HepG2 (cell line): ENCODE data around the gene TMEM218. TPM values are rescaled to one million over a fixed set of nuclear protein-coding genes. Genes with fewer than 3 reads are reported as not detected.

Source experiments
- ATAC-seq: fragments of 200-7000 bp; cut with Tn5 transposase; 3 replicates; pipeline ENCODE4 v1.9.1; 2020; ENCODE audit warnings: mild to moderate bottlenecking, moderate library complexity
- BruUV-seq: library from RNA; stranded (reverse); fragments of 400-500 nt; replicated peaks from 2 replicates; lab custom pipeline; 2021; lab: Mats Ljungman, UMichigan
- CTCF ChIA-PET: fragments of 300-600 bp; formaldehyde crosslinking; extraction: SDS; loops from one replicate; lab custom pipeline; 2021; ENCODE audit warnings: low total read pairs, inconsistent platforms, low intra/inter-chr PET ratio; lab: Yijun Ruan, JAX
- POLR2A ChIA-PET: fragments of 350-600 bp; sonication (Branson Sonifier 250); formaldehyde crosslinking; loops from one replicate; lab custom pipeline; 2020; ENCODE audit warnings: antibody characterized with exemption, inconsistent platforms; lab: Yijun Ruan, JAX
- DNase-seq: peaks from one replicate; pipeline ENCODE4 v3.0.0-alpha.2; 2015; ENCODE audit warnings: low spot score
- FAIRE-seq: peaks from 3 replicates; lab custom pipeline; 2011; peaks lifted over from hg19 to GRCh38; lab: Jason Lieb, UNC
- H2AFZ ChIP-seq: one replicate; pipeline ENCODE4 v1.6.1; 2011; ENCODE audit warnings: low read length, inconsistent platforms
- H3K27ac ChIP-seq: fragments of 300-600 bp; 3 replicates; pipeline ENCODE4 v1.8.0; 2011; ENCODE audit warnings: mixed run types, mild to moderate bottlenecking, mixed read lengths, low read length, inconsistent platforms; ENCODE audit not compliant: insufficient read depth; ENCODE audit errors: extremely low read length
- H3K27me3 ChIP-seq, 2 experiments: fragments of 200-600 bp in 1 of 2; 2 replicates in 1 of 2; 3 replicates in 1 of 2; pipeline versions ENCODE4 v1.6.0 to v1.8.0; 2011; ENCODE audit warnings: low read length in 2 of 2, mild to moderate bottlenecking in 2 of 2, moderate library complexity in 2 of 2, inconsistent platforms in 1 of 2; ENCODE audit not compliant: insufficient read depth in 2 of 2, control insufficient read depth in 1 of 2
- H3K36me3 ChIP-seq, 2 experiments: fragments of 200-600 bp in 1 of 2; replicated peaks in 1 of 2; 2 replicates in 1 of 2; 3 replicates in 1 of 2; pipeline versions ENCODE4 v1.5.1 to v1.8.0; 2011; ENCODE audit warnings: low read length in 2 of 2, inconsistent platforms in 1 of 2; ENCODE audit not compliant: insufficient read depth in 2 of 2, control insufficient read depth in 1 of 2
- H3K4me1 ChIP-seq: 2 replicates; pipeline ENCODE4 v1.5.1; 2012; ENCODE audit warnings: low read length, inconsistent platforms; ENCODE audit not compliant: insufficient read depth
- H3K4me2 ChIP-seq: 2 replicates; pipeline ENCODE4 v1.6.0; 2011; ENCODE audit warnings: low read depth, low read length, inconsistent platforms
- H3K4me3 ChIP-seq, 3 experiments: fragments of 200-600 bp in 1 of 3; sonication (generic), shearing (Covaris generic) in 1 of 3; replicated peaks in 1 of 3; 2 replicates each; pipeline ENCODE4 v1.5.1; 2011 to 2016; ENCODE audit warnings: low read length in 3 of 3, inconsistent platforms in 2 of 3, low read depth in 2 of 3, mild to moderate bottlenecking in 2 of 3, control low read depth in 1 of 3, mixed read lengths in 1 of 3; ENCODE audit not compliant: insufficient read depth in 1 of 3
- H3K79me2 ChIP-seq: one replicate; pipeline ENCODE4 v1.6.1; 2011; ENCODE audit warnings: low read length, inconsistent platforms; ENCODE audit not compliant: insufficient read depth
- H3K9ac ChIP-seq: 2 replicates; pipeline ENCODE4 v1.6.0; 2011; ENCODE audit warnings: mild to moderate bottlenecking, low read depth, low read length, inconsistent platforms; ENCODE audit not compliant: insufficient read depth
- H3K9me3 ChIP-seq: 2 replicates; pipeline ENCODE4 v1.5.1; 2012; ENCODE audit warnings: mild to moderate bottlenecking, low read length
- H4K20me1 ChIP-seq: 2 replicates; pipeline ENCODE4 v1.6.0; 2011; ENCODE audit warnings: inconsistent platforms, mild to moderate bottlenecking, low read length, moderate library complexity; ENCODE audit not compliant: insufficient read depth
- CBX1 ChIP-seq: IDR thresholded peaks from one replicate; pipeline ENCODE4 v1.6.1; 2016; ENCODE audit warnings: antibody characterized with exemption, low read depth
- CCAR2 ChIP-seq: fragments of 200-400 bp; formaldehyde crosslinking; optimal IDR thresholded peaks from 2 replicates; pipeline ENCODE3; 2018; ENCODE audit warnings: low read depth, mild to moderate bottlenecking, low read length, moderate library complexity
- CHCHD3 ChIP-seq: sonication (generic); formaldehyde crosslinking; IDR thresholded peaks from 2 replicates; pipeline ENCODE4 v1.8.0; 2022; ENCODE audit warnings: mild to moderate bottlenecking, missing genetic modification reagents, moderate library complexity
- ELF3 ChIP-seq: IDR thresholded peaks from 2 replicates; pipeline ENCODE4 v1.6.1; 2016; ENCODE audit warnings: missing genetic modification reagents, missing compliant biosample characterization
- NFE2L1 ChIP-seq: sonication (generic); formaldehyde crosslinking; IDR thresholded peaks from 2 replicates; pipeline ENCODE4 v1.4.0; 2020; ENCODE audit warnings: missing genetic modification reagents, mild to moderate bottlenecking, borderline replicate concordance
- PCBP2 ChIP-seq: fragments of 200-400 bp; formaldehyde crosslinking; optimal IDR thresholded peaks from 2 replicates; pipeline ENCODE3; 2018; ENCODE audit warnings: low read length, low read depth; ENCODE audit not compliant: poor library complexity, severe bottlenecking
- RARG ChIP-seq: sonication (generic); formaldehyde crosslinking; IDR thresholded peaks from 2 replicates; pipeline ENCODE4 v1.4.0; 2020; ENCODE audit warnings: low read depth, mild to moderate bottlenecking, missing genetic modification reagents
- TAF15 ChIP-seq: fragments of 200-400 bp; formaldehyde crosslinking; IDR thresholded peaks from one replicate; pipeline ENCODE4 v1.6.1; 2018; ENCODE audit warnings: mild to moderate bottlenecking, low read depth, low read length; ENCODE audit not compliant: poor library complexity, severe bottlenecking
- THYN1 ChIP-seq: sonication (generic); formaldehyde crosslinking; IDR thresholded peaks from 2 replicates; pipeline ENCODE4 v1.8.1; 2023; ENCODE audit warnings: low read depth, mild to moderate bottlenecking, moderate library complexity, missing genetic modification reagents, borderline replicate concordance
- ZBTB7A ChIP-seq: sonication (generic); formaldehyde crosslinking; IDR thresholded peaks from 2 replicates; pipeline ENCODE4 v1.8.0; 2022; ENCODE audit warnings: mild to moderate bottlenecking, missing genetic modification reagents
- ZNF143 ChIP-seq: sonication (generic); formaldehyde crosslinking; IDR thresholded peaks from 2 replicates; pipeline ENCODE4 v1.4.0; 2020; ENCODE audit warnings: missing genetic modification reagents
- ZNF343 ChIP-seq: sonication (generic); formaldehyde crosslinking; IDR thresholded peaks from 2 replicates; pipeline ENCODE4 v1.4.0; 2020; ENCODE audit warnings: mild to moderate bottlenecking, missing genetic modification reagents
- ZNF570 ChIP-seq: sonication (generic); formaldehyde crosslinking; IDR thresholded peaks from 2 replicates; pipeline ENCODE4 v1.4.0; 2020; ENCODE audit warnings: mild to moderate bottlenecking, missing genetic modification reagents, borderline replicate concordance
- ZNF773 ChIP-seq: sonication (generic); formaldehyde crosslinking; IDR thresholded peaks from 2 replicates; pipeline ENCODE4 v1.4.0; 2020; ENCODE audit warnings: missing genetic modification reagents, borderline replicate concordance
- ZNF788 ChIP-seq: sonication (generic); formaldehyde crosslinking; IDR thresholded peaks from 2 replicates; pipeline ENCODE4 v1.5.0; 2020; ENCODE audit warnings: mild to moderate bottlenecking, missing genetic modification reagents, borderline replicate concordance
- WGBS: methylation state at CpG from one replicate; pipeline ENCODE4 v1.1.6; 2017; ENCODE audit warnings: low lambda C conversion rate; 5-methylcytosine and 5-hydroxymethylcytosine counted together
- in situ Hi-C: cut with HindIII; loops from 2 replicates; pipeline ENCODE4 v1.10.0; 2017; ENCODE audit warnings: low pct_unique_long_range_greater_than_20kb; ENCODE audit not compliant: extremely low pct_ligation_motif_present
- intact Hi-C: fragments of 100-400 bp; cut with micrococcal nuclease; formaldehyde crosslinking; loops from one replicate; pipeline ENCODE4 v1.10.0; 2022; ENCODE audit not compliant: unreplicated experiment
- polyA plus RNA-seq, 8 experiments: library from polyadenylated mRNA; depleted of rRNA in 3 of 8; stranded (reverse) in 7 of 8; unstranded in 1 of 8; fragments of >200 nt; fragmentation: Illumina TruSeq in 4 of 8; extraction: Trizol in 4 of 8; gene quantifications; 2 replicates each; pipeline versions ENCODE4 v1.2.1 to v1.2.3, GENCODE V29; 2011 to 2016; ENCODE audit warnings: low read depth in 4 of 8, missing spikeins in 1 of 8, mixed read lengths in 1 of 8; ENCODE audit not compliant: insufficient read depth in 1 of 8
- total RNA-seq, 5 experiments: library from RNA; depleted of rRNA; stranded (reverse); fragments of >200 nt; fragmentation: Illumina TruSeq; extraction: Trizol; gene quantifications; 2 replicates each; pipeline ENCODE4 v1.2.3, GENCODE V29; 2016; ENCODE audit warnings: low read depth in 1 of 5
- TF ChIP-seq, protein P1 (sequence below): sonication (generic); formaldehyde crosslinking; IDR thresholded peaks from 2 replicates; pipeline ENCODE4 v1.5.0; 2020; ENCODE audit warnings: missing genetic modification reagents
- TF ChIP-seq, protein P2 (sequence below): sonication (generic); formaldehyde crosslinking; IDR thresholded peaks from 2 replicates; pipeline ENCODE4 v1.5.0; 2020; ENCODE audit warnings: mild to moderate bottlenecking, missing genetic modification reagents

TMEM218 gene
- total and polyA plus RNA-seq, 2 of the 13 experiments (the other 11 are each of a cell fraction or from before 2014, with no cell fraction given), result 11.8 to 14.0 TPM

GRCh38 chr11:125084761-125085231 lies 26.6 kb downstream of the TMEM218 start (continued):
- TF ChIP-seq, protein P1, sequence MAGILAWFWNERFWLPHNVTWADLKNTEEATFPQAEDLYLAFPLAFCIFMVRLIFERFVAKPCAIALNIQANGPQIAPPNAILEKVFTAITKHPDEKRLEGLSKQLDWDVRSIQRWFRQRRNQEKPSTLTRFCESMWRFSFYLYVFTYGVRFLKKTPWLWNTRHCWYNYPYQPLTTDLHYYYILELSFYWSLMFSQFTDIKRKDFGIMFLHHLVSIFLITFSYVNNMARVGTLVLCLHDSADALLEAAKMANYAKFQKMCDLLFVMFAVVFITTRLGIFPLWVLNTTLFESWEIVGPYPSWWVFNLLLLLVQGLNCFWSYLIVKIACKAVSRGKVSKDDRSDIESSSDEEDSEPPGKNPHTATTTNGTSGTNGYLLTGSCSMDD (CRISPR knock-in tag), result no peak
- TF ChIP-seq ZNF343 (CRISPR knock-in tag) (no peak), ZNF773 (CRISPR knock-in tag) (no peak), ZNF788 (no peak), CHCHD3 (CRISPR knock-in tag) (no peak), RARG (CRISPR knock-in tag) (no peak), TAF15 (no peak), ELF3 (no peak), PCBP2 (no peak), NFE2L1 (CRISPR knock-in tag) (no peak), ZNF143 (no peak)

- no peaks in the 10 kb centered on the region for H3K36me3 ChIP-seq
- no peak for TF ChIP-seq ZNF570
- no peak for TF ChIP-seq CCAR2
- no peak for TF ChIP-seq CHCHD3 (CRISPR knock-in tag)
- TF ChIP-seq, protein P2, sequence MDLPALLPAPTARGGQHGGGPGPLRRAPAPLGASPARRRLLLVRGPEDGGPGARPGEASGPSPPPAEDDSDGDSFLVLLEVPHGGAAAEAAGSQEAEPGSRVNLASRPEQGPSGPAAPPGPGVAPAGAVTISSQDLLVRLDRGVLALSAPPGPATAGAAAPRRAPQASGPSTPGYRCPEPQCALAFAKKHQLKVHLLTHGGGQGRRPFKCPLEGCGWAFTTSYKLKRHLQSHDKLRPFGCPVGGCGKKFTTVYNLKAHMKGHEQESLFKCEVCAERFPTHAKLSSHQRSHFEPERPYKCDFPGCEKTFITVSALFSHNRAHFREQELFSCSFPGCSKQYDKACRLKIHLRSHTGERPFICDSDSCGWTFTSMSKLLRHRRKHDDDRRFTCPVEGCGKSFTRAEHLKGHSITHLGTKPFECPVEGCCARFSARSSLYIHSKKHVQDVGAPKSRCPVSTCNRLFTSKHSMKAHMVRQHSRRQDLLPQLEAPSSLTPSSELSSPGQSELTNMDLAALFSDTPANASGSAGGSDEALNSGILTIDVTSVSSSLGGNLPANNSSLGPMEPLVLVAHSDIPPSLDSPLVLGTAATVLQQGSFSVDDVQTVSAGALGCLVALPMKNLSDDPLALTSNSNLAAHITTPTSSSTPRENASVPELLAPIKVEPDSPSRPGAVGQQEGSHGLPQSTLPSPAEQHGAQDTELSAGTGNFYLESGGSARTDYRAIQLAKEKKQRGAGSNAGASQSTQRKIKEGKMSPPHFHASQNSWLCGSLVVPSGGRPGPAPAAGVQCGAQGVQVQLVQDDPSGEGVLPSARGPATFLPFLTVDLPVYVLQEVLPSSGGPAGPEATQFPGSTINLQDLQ (CRISPR knock-in tag), result no peak
- no peak for TF ChIP-seq ZBTB7A (CRISPR knock-in tag)
- no peak for TF ChIP-seq CBX1
- TF ChIP-seq THYN1 (CRISPR knock-in tag), result no peak
- TF ChIP-seq, all 625 proteins: peak for 0
- H3K9me3 ChIP-seq, result no peaks in the 10 kb centered on the region
- WGBS, result 85% methylated on average over 6 of the region's 11 CpGs
- intact Hi-C loops, result no loop called here
- no peak overlapping the region for H3K4me2 ChIP-seq
- POLR2A ChIA-PET, result no interaction called here
- H3K27me3 ChIP-seq, result no peaks in the 10 kb centered on the region
- DNase-seq (no peak), ATAC-seq (no peak), FAIRE-seq (no peak)
- H3K27ac ChIP-seq, result no peak overlapping the region
- in situ Hi-C loops, result no loop called here
- CTCF ChIA-PET, result no interaction called here
- no peak overlapping the region for H2AFZ ChIP-seq
- no peak overlapping the region for H3K9ac ChIP-seq
- no peaks in the 10 kb centered on the region for H3K79me2 ChIP-seq
- BruUV-seq, result no TSS peak
- no peak overlapping the region for H3K4me3 ChIP-seq
- H4K20me1 ChIP-seq, result no peaks in the 10 kb centered on the region
- peaks cover 39% of the 10 kb centered on the region for H3K4me1 ChIP-seq
Observed at GRCh38 chr11:125084057-125084416, 27.4 kb downstream of the TMEM218 start.
